GM18868 (cell line): ENCODE results near the gene CENATAC.
"Not testable (repeated sequence)": the region's sequence is repeated elsewhere in the genome, so short reads cannot be mapped to it uniquely, and the experiment has no call there.

Experiments
- ATAC-seq: cut with Tn5 transposase; IDR thresholded peaks from one replicate; pipeline ENCODE4 v1.9.1; 2021; ENCODE audit warnings: mild to moderate bottlenecking, moderate library complexity; ENCODE audit not compliant: unreplicated experiment

Gene CENATAC

GRCh38 chr11:119051440-119052162 is 53.7 kb downstream of the CENATAC start:
- ATAC-seq: peak; percentile 79

- no peak for ATAC-seq
These were observed 54.4 kb downstream of the CENATAC start for GRCh38 chr11:119052163-119052814.

GRCh38 chr11:119054418-119054817 is 56.5 kb downstream of the CENATAC start:
- no peak for ATAC-seq

GRCh38 chr11:119055901-119056300 is 58.0 kb downstream of the CENATAC start:
- no peak for ATAC-seq

- ATAC-seq: peak; percentile 2
These were observed 58.6 kb downstream of the CENATAC start for GRCh38 chr11:119056421-119056999.

GRCh38 chr11:119057000-119057769 is 59.2 kb downstream of the CENATAC start, which contains the start of gene HYOU1:
Gene HYOU1 (minus strand): TSS chr11:119057205. CDS start chr11:119056160, 1,045 bp downstream.
- ATAC-seq: peak; percentile 92

GRCh38 chr11:119059128-119059527 is 61.2 kb downstream of the CENATAC start:
- ATAC-seq: not testable (repeated sequence)

- no peak for ATAC-seq
These were observed 63.3 kb downstream of the CENATAC start for GRCh38 chr11:119061256-119061655.

- ATAC-seq: no peak
These were observed 64.8 kb downstream of the CENATAC start for GRCh38 chr11:119062779-119063178.

- no peak for ATAC-seq
These were observed 67.4 kb downstream of the CENATAC start for GRCh38 chr11:119065369-119065768.
